ENCODE results near the gene MVD.

DNA sequence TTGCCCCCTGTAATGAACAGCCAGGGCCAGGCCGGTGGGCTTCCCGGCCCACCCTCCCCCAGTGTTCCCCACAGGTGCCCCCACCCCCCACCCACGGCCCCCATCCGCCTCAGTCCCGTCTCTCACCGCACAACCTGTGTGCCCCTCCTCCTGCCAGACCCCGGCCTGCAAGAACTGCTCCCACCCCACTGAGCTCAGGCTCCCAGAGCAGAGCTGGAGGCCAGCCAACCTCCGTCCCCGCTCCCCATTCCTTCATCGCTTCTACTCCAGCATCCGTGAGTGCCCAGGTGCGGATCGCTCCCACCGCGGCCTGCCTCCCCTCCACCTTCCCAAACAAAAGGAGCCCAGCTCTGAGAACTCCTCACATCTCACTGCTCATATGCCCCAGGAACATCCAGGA, 4.2 kb downstream of the MVD start:
- TF ChIP-seq, protein P1, sequence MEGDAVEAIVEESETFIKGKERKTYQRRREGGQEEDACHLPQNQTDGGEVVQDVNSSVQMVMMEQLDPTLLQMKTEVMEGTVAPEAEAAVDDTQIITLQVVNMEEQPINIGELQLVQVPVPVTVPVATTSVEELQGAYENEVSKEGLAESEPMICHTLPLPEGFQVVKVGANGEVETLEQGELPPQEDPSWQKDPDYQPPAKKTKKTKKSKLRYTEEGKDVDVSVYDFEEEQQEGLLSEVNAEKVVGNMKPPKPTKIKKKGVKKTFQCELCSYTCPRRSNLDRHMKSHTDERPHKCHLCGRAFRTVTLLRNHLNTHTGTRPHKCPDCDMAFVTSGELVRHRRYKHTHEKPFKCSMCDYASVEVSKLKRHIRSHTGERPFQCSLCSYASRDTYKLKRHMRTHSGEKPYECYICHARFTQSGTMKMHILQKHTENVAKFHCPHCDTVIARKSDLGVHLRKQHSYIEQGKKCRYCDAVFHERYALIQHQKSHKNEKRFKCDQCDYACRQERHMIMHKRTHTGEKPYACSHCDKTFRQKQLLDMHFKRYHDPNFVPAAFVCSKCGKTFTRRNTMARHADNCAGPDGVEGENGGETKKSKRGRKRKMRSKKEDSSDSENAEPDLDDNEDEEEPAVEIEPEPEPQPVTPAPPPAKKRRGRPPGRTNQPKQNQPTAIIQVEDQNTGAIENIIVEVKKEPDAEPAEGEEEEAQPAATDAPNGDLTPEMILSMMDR (conservative IDR thresholded peaks at IDR 0.05 in 1 of 2, IDR thresholded peaks at IDR 0.05 in 1 of 2; ENCODE audit: extremely low read depth in 1 of 2, insufficient read depth in 1 of 2, low read depth in 1 of 2, low read length in 2 of 2): no peak
- TF ChIP-seq EZH2 (IDR thresholded peaks at IDR 0.05; ENCODE audit: borderline replicate concordance, low read length): no peak
